GM18498 (cell line): ENCODE measurements around the gene HK1.

ENCODE experiments used
- ATAC-seq: cut with Tn5 transposase; IDR thresholded peaks from one replicate; pipeline ENCODE4 v1.9.1; 2021; ENCODE audit warnings: mild to moderate bottlenecking, moderate library complexity; ENCODE audit not compliant: unreplicated experiment

Gene HK1

GRCh38 chr10:69367469-69367868 lies 89.2 kb downstream of the HK1 start:
- no peak for ATAC-seq

GRCh38 chr10:69372126-69372980 lies 94.1 kb downstream of the HK1 start:
- ATAC-seq = no peak

DNA sequence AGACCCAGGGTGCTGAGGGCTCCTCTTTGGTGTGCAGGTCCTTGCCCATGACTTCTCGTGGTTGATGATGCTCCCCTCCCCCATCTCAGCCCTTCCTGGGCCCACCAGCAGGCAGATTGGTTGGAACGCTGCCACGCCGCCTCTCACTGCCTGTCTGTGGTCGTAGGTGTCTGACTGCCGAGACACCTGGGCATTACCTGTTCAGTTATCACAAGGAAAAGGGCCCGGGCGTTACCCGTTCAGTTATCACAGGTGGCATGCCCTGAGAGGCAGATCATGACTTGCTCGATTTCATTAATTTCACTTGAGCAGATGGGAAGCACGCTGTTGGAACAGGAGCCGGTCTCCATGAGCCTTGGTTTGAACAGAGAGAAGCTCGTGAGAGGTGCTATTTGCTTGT lies 95.9 kb downstream of the HK1 start:
- no peak for ATAC-seq

DNA sequence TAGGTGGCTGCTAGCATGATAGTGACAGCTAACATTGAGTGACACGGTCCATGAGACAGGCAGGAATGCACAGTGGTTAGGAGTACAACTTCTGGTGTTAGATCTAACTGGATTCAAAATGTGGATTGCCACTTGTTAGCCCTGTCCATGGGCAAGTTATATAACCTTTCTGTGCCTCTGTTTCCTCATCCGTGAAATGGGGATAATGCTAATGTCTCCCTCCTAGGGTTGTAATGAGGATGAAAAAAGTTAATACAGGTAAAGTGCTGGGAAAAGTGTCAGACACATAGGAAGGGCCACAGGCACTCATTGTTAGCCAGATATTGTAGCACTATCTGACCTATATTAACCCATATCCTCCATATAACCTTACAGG lies 96.6 kb downstream of the HK1 start:
- no peak for ATAC-seq

GRCh38 chr10:69375307-69376151 lies 97.2 kb downstream of the HK1 start:
- no peak for ATAC-seq

- no peak for ATAC-seq
Measured at GRCh38 chr10:69376662-69377061, 98.4 kb downstream of the HK1 start.

GRCh38 chr10:69377191-69377590 lies 98.9 kb downstream of the HK1 start:
- no peak for ATAC-seq

DNA sequence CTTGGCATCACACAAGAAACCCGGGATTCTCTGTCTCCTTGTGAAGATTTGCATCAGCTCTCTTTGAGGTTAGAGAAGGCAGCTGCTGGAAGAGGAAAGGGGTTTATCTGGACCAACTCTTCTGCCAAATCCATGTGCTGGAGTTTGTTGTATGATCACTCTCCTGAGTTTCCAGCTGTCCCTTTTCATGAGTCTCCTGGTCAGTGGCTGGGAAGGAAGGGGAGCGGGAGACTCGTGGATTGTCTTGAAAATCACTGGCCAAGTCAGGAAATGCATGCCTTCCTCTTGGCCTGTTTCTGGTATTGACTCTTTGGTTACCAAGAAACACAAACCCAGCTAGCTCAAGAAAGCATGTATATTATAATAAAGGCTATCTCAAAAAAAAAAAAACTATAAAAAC lies 99.6 kb downstream of the HK1 start:
- no peak for ATAC-seq

DNA sequence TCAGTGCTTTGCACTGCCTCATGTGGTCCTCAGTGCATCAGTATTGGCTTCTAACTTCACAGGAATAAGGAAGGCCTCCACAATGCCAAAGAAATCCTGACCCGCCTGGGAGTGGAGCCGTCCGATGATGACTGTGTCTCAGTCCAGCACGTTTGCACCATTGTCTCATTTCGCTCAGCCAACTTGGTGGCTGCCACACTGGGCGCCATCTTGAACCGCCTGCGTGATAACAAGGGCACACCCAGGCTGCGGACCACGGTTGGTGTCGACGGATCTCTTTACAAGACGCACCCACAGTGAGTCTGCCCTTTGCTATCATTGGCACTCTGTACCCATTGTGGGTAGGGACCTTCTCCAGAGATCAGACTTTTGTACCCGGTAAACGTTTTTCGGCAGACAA lies 101.5 kb downstream of the HK1 start:
- no peak for ATAC-seq

- no peak for ATAC-seq
Measured at GRCh38 chr10:69382382-69383117, 104.3 kb downstream of the HK1 start.

DNA sequence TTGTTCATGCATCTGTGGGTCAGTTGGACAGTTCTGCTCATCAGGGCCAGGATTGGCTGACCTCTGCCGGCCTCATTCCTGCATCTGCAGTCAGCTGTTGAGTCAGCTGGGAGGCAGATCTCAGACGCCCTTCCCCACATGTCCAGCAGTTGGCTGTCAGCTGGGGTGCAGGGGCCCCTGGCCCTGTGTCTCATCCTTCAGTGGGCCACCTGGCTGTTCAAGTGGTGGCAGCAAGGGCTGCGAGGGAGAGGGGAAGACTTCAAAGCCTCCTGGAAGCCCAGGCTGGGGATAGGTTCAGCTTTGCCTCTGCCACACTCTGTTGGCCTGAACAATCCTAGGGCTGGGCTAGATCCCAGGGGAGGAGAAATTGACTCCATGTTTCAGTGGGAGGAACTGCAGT lies 105.3 kb downstream of the HK1 start:
- ATAC-seq = no peak

DNA sequence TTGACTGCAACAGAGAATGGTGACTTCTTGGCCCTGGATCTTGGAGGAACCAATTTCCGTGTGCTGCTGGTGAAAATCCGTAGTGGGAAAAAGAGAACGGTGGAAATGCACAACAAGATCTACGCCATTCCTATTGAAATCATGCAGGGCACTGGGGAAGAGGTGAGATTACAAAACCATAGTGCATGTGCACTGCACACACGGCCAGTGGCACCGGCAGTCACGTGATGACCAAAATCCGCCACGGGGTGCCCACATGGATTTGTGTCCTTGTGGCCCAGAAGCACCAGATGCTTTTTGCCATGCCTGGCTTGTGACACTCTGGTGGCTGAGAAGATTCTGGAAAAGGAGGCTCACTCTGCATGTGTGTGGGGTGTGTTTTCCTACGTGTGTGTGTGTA lies 106.0 kb downstream of the HK1 start:
- ATAC-seq = no peak

GRCh38 chr10:69385454-69386350 lies 107.4 kb downstream of the HK1 start:
- ATAC-seq = no peak

DNA sequence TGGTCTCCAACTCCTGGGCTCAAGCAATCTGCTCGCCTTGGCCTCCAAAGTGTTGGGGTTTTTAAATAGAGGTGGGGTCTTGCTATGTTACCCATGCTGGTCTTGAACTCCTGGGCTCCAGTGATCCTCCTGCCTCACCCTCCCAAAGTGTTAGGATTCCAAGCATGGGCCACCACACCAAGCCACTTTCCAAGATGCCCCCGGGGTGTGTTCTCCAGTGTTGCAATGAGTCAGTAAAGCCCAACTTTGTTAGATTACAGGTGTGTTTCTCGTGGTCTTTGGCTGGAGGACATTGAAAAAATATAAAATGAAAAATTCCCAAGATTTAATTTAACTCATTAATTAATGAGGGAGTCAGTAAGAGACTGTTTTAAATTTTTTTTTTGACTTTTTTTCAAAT lies 109.2 kb downstream of the HK1 start:
- ATAC-seq = no peak

DNA sequence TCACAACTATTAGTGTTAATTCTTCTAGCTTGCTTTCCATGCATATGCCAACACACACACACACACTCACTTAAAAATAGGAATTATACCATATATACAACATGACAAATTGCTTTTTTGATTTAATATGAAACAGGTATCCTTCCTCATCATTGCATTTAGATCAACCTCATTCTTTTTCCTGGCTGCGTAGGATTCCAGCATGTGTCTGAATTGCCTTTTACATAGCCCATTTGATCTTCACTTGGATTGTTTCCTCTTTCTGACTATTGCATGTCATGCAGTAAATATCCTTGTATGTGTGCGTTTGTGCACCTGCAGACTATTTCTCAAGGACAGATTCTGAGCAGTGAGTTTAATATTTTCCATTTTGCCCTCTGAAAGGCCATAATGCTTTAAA lies 110.2 kb downstream of the HK1 start:
- no peak for ATAC-seq

DNA sequence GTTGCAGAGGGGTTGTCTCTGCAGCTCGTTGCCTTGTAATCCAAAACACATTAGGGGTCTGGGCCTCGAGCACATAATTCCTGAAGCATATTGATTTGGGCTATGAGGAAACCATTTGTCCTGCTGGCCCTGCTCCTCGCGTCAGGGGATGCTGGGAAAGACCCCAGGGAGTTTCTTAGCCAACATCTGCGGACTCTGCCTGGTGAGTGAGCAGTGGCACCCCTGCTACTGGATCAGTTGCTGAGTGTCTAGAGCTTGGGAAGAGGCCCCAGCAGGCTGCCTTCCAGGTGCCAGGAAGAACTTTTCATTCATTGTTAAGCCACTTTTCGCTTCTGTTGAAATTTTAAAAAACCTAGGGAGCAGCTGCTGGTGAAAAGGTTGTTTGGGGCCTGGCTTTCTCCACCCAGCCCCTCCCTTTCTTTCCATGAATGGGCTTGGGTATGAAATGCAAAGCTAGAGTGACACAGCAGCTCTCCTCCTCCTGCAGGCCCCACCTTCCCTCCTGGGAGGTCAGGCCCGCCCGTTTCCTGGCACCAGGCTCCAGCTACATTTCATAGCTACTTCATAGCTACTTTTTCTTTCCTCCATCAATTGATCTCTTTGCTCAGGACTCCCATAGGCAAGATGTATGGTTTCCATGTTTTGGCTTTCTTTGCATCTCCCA lies 111.7 kb downstream of the HK1 start:
- no peak for ATAC-seq

DNA sequence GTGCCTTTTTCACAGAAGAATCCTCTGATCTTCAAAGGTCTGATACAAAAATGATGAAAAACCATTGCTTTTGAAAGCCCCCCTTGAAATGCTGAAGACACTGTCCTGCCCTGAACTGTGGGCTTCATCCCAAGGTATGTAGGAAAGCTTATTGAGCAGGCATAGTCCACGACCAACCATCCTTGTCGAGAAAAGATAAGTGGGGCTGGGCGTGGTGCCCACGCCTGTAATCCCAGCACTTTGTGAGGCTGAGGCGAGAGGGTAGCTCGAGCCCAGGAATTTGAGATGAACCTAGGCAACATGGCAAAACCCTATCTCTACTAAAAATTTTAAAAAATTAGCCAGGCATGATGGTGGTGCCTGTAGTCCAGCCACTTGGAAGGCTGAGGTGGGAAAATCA lies 112.9 kb downstream of the HK1 start:
- no peak for ATAC-seq

DNA sequence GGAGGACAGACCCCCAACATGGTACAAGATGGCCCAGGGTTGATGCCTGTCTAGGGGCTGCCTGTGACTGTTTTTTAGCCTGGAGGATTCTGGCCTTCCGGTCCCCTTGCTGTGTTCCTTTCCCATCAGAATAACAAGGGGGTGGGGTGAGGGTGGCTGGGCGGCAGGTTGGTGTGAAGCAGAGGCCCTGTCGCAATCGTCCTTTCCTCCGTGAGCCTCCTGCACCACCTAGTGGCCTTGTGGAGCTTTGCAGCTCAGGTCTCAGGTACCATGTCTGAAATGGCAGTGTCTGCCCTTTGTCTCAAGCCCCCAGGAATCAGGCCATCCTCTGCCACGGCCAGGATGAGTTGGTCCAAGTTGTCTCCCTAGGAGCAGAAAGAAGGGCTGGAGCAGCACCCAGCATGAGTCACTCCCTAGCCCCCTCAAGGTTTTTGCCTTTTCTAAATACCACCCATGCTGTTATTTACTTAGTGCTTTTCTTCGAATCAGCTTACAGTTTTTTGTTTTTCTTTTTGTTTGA lies 114.2 kb downstream of the HK1 start:
- peak; percentile 80 for ATAC-seq

DNA sequence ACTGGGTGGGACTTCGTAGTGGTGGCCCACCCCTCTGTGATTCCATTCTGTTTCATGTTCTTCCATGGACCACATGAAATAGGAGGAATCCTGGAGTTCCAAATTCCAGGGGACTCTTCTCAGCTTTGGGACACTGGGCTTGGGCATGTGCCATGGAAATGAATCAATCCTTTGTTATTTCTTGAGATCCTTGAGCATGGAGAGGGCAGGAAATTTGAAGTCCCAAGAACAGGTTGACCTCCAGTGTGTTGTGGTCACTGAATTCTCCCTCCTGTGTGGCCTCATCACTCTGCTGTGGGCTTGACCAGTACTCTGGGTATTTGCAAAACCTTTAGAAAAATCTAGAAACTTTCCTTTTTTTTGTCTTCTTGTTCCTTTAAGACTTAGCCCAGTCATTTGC lies 115.7 kb downstream of the HK1 start:
- ATAC-seq = no peak

DNA sequence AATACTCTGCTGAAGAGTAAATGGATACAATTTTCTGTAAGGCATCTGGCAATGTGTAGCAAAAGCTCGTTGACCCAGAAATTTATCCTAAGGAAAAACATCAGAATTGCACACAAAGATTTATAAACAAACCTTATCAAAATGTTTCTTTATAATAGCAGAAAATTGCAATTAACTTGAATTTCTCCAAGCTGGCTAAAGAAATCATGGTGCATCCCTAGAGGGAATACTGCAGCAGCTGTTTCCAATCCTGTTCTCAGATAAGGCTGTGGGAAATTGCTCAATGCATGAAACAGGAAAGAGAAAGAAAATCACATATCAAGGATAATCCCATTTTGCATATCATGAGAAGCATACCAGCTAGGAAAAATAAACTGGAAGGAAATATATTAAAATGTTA lies 119.7 kb downstream of the HK1 start:
- ATAC-seq = no peak
